ENCODE data around the gene ZC3H18. TPM values are rescaled to one million over a fixed set of nuclear protein-coding genes. Genes with fewer than 3 reads are reported as not detected.

ZC3H18 gene
- total RNA-seq, 1 donor from 2014 or later: 31.0 TPM

GRCh38 chr16:88532434-88533241 is 37.6 kb upstream of the ZC3H18 start:
- no peak for DNase-seq (ENCODE audit: extremely low read depth, low read depth, low spot score)

GRCh38 chr16:88533381-88533917 is 36.8 kb upstream of the ZC3H18 start:
- DNase-seq (ENCODE audit: extremely low read depth, low read depth, low spot score): no peak

GRCh38 chr16:88533932-88534637 is 36.1 kb upstream of the ZC3H18 start:
- DNase-seq (ENCODE audit: extremely low read depth, low read depth, low spot score): no peak

GRCh38 chr16:88534638-88535190 is 35.5 kb upstream of the ZC3H18 start:
- DNase-seq (ENCODE audit: extremely low read depth, low read depth, low spot score): no peak

GRCh38 chr16:88535191-88535856 is 34.9 kb upstream of the ZC3H18 start:
- no peak for DNase-seq (ENCODE audit: extremely low read depth, low read depth, low spot score)

- no peak for DNase-seq (ENCODE audit: extremely low read depth, low read depth, low spot score)
Observed at GRCh38 chr16:88535857-88536222, 34.4 kb upstream of the ZC3H18 start.

GRCh38 chr16:88536510-88536909 is 33.7 kb upstream of the ZC3H18 start:
- DNase-seq (ENCODE audit: extremely low read depth, low read depth, low spot score): no peak

GRCh38 chr16:88536971-88537751 is 33.0 kb upstream of the ZC3H18 start:
- DNase-seq (ENCODE audit: extremely low read depth, low read depth, low spot score): no peak

- DNase-seq (ENCODE audit: extremely low read depth, low read depth, low spot score): no peak
Observed at GRCh38 chr16:88537859-88538258, 32.3 kb upstream of the ZC3H18 start.

- no peak for DNase-seq (ENCODE audit: extremely low read depth, low read depth, low spot score)
Observed at GRCh38 chr16:88538366-88539060, 31.7 kb upstream of the ZC3H18 start.

GRCh38 chr16:88539261-88539651 is 30.9 kb upstream of the ZC3H18 start:
- DNase-seq (ENCODE audit: extremely low read depth, low read depth, low spot score): no peak

- no peak for DNase-seq (ENCODE audit: extremely low read depth, low read depth, low spot score)
Observed at GRCh38 chr16:88539652-88540345, 30.4 kb upstream of the ZC3H18 start.

GRCh38 chr16:88540346-88540977 is 29.7 kb upstream of the ZC3H18 start:
- no peak for DNase-seq (ENCODE audit: extremely low read depth, low read depth, low spot score)

- no peak for DNase-seq (ENCODE audit: extremely low read depth, low read depth, low spot score)
Observed at GRCh38 chr16:88541831-88542616, 28.2 kb upstream of the ZC3H18 start.

GRCh38 chr16:88543230-88543813 is 26.9 kb upstream of the ZC3H18 start:
- no peak for DNase-seq (ENCODE audit: extremely low read depth, low read depth, low spot score)

GRCh38 chr16:88545781-88546180 is 24.4 kb upstream of the ZC3H18 start:
- DNase-seq (ENCODE audit: extremely low read depth, low read depth, low spot score): no peak

- no peak for DNase-seq (ENCODE audit: extremely low read depth, low read depth, low spot score)
Observed at GRCh38 chr16:88548131-88548874, 21.9 kb upstream of the ZC3H18 start.

All from glomerular endothelial cell (primary cell).